Amniotic epithelial cell (primary cell): Measurements from ENCODE around the gene ZNF524.

ENCODE experiments used
- DNase-seq: peaks from one replicate; pipeline ENCODE4 v3.0.0-alpha.2; 2010; ENCODE audit warnings: low read depth

The ZNF524 gene

GRCh38 chr19:55602104-55603001 lies 2.3 kb downstream of the ZNF524 start:
- DNase-seq, result no peak

- no peak for DNase-seq
Measured at GRCh38 chr19:55603115-55603514, 3.0 kb downstream of the ZNF524 start.

- no peak for DNase-seq
Measured at GRCh38 chr19:55603581-55604292, 3.6 kb downstream of the ZNF524 start.

- DNase-seq, result peak; percentile 93
Measured at GRCh38 chr19:55605207-55605636, 5.1 kb downstream of the ZNF524 start.

- peak; percentile 84 for DNase-seq
Measured at GRCh38 chr19:55605637-55606470, 5.8 kb downstream of the ZNF524 start, which contains the start of gene ZNF865. TSS of gene ZNF865 (plus strand) at chr19:55605647. CDS start at chr19:55613619, 7,972 bp downstream.

- no peak for DNase-seq
Measured at GRCh38 chr19:55606471-55606787, 6.3 kb downstream of the ZNF524 start.

- no peak for DNase-seq
Measured at GRCh38 chr19:55606817-55607216, 6.7 kb downstream of the ZNF524 start.

- no peak for DNase-seq
Measured at GRCh38 chr19:55609326-55609725, 9.2 kb downstream of the ZNF524 start.

- no peak for DNase-seq
Measured at GRCh38 chr19:55611300-55611982, 11.4 kb downstream of the ZNF524 start.

- DNase-seq, result no peak
Measured at GRCh38 chr19:55611983-55612645, 12.0 kb downstream of the ZNF524 start.

GRCh38 chr19:55613396-55613795 lies 13.3 kb downstream of the ZNF524 start:
- no peak for DNase-seq

- no peak for DNase-seq
Measured at GRCh38 chr19:55613930-55614710, 14.0 kb downstream of the ZNF524 start.

- DNase-seq, result no peak
Measured at GRCh38 chr19:55614711-55615542, 14.8 kb downstream of the ZNF524 start.

GRCh38 chr19:55615543-55616394 lies 15.7 kb downstream of the ZNF524 start:
- no peak for DNase-seq

- no peak for DNase-seq
Measured at GRCh38 chr19:55616395-55616875, 16.3 kb downstream of the ZNF524 start.

- no peak for DNase-seq
Measured at GRCh38 chr19:55617426-55617825, 17.3 kb downstream of the ZNF524 start.

GRCh38 chr19:55618426-55618825 lies 18.3 kb downstream of the ZNF524 start:
- no peak for DNase-seq

- DNase-seq, result peak; percentile 73
Measured at GRCh38 chr19:55619286-55619685, 19.2 kb downstream of the ZNF524 start.
